Measurements from ENCODE around the gene MPP2.
"Not testable (repeated sequence)": the region's sequence is repeated elsewhere in the genome, so short reads cannot be mapped to it uniquely, and the experiment has no call there.

MPP2 gene

DNA sequence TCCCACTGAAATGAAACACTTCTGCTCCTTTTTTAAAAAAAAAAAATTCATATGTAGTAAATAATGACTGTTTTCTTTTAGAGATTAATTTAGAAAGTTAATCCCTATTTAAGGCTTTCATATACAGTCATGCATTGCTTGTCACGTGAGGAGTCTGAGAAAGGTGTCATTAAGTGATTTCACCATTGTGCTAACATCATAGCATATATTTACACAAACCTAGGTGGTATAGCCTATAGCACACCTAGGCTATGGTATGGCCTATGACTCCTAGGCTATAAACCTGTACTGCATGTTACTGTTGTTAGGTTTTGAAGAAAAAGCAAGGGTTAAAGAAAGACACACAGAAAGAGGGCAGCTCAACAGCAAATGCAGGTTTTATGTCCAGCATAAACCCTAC, 21.3 kb upstream of the MPP2 start:
- no peak for DNase-seq

DNA sequence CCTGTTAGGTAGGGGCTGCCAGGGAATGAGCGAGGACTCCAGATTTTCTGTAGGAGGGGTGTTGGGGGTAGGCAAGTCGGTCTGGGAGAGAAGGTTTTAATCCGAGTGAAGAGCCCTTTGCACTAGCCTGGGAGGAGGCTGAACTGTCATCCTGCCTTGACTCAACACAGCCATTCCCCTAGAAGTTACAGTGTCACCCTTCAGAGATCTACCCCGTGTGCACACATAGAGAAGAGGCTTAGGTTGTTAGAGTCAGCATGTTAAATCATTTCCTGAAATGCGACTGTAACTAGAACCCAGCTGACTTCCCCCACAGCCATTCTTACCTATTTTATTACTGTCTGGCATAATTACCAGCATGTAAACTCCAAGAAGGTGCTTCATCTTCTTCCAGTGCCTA, 20.6 kb upstream of the MPP2 start:
- DNase-seq: not testable (repeated sequence)

DNA sequence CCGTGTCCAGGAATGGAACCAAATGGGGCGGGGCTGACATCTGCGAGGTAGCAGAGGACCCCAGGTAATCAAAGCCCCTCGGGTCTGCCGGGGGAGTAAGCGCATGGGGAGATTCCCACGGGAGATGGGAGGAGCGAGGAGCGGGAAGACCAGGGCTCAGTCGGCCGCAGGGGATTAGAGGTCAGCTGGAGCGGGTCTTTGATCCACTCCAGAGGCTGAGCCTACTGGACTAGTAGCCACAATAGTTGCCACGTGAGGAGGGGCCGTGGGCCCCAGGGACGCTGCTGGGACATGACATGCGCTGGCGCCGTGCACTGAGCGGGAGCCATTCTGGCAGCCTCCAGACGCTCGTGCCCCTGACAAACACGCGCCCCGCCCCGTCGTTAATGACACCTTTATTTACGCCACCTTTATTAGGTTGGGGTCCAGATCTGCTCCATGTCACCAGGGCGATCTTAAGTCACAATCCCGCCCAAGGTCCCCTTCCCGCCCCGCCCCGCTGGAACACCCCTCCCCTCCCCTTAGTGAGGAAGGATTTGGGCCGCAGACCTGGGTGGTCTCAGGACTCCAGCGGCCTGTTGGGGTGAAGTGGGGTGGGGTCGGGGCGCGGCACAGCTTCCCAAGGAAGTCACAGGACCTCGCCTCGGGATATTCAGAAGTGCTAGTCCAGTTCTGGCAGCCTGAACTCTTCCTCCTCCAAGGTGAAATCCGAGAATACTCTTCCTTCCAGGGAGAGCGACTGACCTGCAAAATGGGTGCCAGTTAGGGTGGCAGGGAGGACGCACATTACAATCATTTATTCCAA, 19.9 kb upstream of the MPP2 start:
- DNase-seq: peak in 1 of 2 donors; percentile 45

DNA sequence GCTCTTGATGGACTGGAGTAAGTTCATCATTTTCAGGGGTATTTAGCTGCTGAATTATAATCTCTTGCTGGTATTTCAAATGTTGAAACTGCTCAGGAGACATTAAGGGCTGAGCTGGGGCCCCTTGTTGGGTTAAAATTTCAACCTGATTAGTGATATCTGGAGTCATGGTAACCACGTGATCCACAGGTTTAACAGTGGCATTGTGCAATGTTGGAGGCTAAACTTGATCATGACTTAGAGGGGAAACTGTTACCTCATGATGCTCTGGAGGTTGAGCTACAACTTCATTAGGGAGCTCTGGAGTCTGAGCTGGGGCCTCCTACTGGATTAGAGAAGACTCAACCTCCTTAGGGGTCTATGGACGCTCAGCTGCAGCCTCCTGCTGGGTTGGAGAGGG, 17.2 kb upstream of the MPP2 start:
- no peak for DNase-seq

DNA sequence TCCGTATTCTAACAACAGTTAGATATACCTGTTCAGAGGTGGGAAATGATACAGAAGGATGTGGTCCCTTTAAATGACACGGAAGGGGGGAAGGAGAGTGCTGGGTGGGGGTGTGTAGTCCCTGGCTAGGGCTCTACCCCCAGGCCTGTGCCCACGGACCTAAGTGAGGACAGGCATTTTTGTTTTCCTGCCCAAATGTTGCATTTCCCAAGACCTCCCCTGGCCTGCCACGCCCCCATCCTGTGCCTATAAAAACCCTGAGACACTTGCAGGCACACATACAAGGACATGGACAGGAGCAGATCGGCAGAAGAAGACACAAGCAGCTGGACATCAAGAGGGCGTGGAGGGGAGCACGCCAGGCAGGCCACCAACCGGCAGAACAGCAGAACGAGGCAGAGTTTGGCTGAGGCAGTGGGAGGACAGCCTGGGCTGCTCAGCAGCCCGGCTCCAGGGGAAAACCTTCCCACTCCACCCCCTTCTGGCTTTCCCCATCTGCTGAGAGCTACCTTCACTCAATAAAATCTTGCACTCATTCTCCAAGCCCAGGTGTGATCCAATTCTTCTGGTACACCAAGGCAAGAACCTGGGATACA, 13.3 kb upstream of the MPP2 start:
- DNase-seq: no peak

DNA sequence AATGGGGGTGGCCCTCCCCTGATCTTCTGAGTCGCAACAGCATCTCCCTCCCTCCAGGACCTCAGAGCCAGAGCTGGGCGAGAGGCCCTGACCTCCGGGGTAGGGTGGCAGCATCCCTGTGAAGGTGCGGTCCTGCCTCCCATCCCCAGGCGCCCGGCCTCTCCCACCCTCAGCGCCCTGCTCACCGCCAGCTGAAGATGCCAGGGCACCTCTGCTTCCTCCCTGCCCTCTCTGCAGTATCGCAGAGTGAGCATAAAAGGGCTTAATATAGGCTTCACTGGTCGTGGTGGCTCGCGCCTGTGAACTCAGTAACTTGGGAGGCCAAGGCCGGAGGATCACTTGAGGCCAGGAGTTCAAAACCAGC, 10.7 kb upstream of the MPP2 start:
- DNase-seq: no peak

DNA sequence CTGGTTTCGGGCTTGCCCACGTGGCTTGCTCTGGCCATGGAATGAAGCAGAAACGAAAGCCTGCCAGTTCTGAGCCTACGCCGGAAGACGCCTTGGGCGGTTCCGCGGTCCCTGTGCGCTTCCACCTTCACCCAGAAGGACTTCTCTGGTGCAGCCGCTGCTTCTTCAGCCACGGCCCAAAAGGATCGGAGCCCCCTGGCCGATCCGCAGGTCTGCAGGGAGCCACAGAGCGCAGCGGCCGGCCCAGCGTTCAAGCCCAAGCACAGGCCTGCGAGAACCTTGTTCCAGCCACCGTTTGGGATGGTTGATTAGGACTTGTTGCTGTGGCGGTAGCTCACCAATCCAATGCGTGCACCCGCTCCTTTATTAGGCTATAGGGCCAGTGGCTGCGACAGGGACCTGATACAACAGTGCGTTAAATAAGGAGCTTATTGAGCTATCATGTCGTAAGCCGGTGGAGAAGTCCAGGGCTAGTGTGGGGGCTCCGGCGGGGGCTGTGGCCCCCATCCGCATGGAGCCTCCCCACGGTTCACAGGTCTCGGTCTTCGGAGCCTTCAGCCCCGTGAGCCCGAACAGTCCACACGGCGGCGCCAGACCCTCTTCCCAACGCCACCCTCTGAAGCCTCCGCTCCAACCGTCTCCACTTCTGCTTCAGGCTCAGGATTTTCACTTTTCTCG, 10.2 kb upstream of the MPP2 start:
- DNase-seq: peak; percentile 46 to 66

DNA sequence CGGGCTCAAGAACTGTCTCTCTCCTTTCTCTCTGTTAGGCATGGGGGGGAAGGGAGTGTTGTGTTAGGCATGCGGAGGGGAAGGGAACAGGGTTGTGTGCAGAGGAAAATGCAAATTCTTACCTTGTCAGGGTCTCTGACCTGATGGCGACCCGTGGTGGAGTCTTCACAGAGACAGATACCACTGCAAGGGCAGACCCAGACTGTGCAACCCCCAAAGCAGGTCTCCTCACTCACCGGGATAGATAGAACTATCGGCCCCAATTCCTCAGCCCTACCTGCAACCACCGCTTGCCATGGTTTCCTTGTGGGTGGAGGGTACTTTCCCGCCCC, 9.6 kb upstream of the MPP2 start:
- no peak for DNase-seq

DNA sequence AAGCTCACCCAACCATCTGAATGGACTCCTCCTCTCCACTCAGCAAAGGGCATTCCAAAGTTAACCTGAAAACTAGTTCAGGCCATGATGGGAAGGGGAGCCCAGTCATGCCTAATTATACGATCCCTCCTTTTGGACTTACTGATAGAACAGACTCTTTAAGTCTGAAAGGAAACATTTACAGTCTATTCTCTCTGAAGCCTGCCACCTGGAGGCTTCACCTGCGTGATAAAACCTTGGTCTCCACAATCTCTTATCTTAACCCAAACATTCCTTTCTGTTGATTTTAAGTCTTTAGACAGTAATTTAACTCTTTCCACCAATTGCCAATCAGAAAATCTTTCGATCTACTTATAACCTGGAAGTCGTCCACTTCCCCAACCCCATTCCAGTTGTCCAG, 9.0 kb upstream of the MPP2 start:
- DNase-seq: no peak

DNA sequence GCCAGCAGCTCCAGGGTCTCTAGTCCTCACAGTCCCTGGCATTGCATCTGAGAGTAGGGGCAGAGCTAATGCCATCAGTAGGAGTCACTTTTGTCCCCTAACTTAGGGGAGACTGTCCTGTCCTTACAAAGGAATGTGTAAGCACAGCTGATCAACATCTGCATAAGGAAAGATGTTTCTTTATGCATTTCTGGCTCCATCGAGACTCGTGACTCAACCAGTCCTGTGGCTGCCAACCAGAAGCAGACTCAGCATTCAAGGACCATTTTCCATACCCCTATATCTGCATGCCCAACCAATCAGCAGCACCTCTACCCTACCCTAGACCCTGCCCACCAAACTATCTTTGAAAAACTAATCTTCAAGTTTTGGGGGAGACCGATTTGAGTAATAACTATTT, 8.2 kb upstream of the MPP2 start:
- no peak for DNase-seq

DNA sequence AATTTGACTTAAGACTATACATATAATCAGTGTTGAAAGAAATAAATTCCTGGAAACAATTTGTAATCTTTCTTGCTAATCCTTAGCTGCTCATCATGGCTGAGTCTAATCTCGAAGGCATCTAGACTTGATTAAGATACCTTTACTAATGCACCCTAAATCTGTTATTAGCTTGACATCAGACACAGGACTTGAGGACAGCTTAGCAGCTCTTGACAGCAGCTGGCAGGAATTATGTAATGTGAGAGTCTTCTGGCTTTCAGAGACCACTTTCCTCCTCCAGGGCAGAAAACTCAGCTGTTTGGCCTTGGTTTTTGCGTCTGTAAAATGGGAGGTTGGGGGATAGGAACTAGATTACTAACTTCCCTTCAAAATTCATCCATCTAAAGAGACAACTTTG, 7.1 kb upstream of the MPP2 start:
- no peak for DNase-seq

DNA sequence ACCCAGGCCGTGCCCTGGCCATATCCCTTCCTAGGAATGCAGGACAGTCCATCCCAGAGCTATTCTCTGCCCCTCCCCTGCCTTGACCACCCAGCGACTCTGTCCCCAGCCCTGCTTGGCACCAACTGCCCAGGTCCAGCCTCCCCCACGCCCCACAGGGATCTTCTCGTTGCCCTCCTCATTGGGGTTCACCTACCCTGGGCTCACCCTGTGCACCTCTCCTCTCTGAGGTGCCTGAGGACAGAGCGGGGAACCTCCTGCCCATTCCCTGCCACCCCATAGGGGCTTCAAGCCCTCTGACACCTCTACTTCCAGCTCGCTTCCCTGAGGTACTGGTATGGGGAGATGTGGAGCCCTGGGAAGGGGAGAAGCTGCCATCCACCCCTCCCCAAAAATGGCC, 6.2 kb upstream of the MPP2 start:
- DNase-seq: no peak

DNA sequence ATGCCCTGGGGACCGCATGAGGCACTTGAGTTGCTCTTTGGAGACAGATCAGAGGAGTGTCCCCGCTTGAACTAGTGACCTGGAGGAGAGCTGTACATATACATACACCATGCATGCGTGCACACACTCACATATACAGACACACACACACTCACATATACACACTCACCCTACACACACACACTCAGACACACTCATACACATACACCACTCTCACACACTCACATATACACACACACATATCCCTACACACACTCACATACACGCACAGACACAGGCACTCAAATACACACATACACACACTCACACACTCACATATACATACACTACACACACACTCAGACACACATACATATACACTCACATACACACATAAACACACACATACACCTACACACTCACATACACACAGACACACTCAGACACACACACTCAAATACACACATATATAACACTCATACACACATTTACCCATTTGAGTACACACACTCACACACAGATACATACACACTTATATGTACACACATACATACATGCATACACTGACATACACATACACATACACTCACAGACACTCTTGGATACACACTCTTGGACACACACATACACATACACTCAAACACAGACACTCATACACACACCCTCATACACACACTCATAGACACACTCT, 5.4 kb upstream of the MPP2 start:
- DNase-seq: no peak

DNA sequence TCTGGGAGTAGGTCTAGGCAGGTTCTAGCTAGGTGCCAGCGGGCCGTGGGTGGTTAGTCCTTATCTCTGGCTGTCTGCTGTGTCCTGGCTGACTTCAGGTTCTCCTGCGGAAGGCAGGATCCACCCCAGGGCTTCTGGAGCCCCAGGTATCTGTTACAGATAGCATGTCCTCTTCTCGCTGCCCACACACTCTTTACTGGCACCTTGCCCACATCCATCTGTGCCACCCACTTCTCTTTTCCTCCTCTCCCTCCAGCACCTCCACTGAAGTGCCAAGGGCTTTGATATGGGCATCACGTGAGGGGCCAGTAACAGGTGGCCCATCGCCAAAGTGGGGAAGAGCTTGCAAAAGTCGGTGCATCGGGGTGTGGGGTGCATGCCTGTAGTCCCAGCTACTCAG, 4.6 kb upstream of the MPP2 start:
- no peak for DNase-seq

DNA sequence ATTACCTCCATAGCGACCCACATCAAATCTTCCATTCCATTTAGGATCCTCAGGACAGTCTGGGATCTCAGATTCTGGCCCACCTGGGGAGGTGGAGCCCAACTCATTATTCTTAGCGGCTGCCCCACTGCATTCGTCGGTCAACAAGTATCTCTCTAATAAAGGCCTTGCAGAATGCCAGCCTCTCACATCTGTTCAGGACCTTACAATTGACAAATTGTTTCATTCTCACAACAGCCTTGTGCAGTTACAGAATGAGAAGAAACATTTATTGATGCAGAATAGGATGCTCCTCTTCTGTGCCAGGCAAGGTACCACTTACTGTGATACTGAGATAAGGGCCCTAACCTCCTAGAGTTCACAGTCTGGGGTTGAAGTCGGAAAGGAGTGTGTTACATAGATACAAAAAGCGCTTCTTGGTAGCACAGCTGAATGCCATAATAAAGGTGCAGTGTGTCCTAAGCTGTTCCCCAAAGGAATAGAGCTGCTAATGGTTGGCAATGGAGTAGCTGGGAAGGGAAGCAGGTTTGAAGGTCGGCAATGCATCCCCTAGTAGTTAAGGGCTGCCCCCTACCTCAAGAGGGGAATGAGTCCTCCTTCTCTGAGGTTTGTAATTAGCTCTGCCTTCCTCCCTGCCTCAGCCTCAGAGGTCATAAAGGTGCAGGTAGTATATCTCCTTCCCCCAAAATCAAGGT, 2.3 kb upstream of the MPP2 start:
- DNase-seq: no peak

DNA sequence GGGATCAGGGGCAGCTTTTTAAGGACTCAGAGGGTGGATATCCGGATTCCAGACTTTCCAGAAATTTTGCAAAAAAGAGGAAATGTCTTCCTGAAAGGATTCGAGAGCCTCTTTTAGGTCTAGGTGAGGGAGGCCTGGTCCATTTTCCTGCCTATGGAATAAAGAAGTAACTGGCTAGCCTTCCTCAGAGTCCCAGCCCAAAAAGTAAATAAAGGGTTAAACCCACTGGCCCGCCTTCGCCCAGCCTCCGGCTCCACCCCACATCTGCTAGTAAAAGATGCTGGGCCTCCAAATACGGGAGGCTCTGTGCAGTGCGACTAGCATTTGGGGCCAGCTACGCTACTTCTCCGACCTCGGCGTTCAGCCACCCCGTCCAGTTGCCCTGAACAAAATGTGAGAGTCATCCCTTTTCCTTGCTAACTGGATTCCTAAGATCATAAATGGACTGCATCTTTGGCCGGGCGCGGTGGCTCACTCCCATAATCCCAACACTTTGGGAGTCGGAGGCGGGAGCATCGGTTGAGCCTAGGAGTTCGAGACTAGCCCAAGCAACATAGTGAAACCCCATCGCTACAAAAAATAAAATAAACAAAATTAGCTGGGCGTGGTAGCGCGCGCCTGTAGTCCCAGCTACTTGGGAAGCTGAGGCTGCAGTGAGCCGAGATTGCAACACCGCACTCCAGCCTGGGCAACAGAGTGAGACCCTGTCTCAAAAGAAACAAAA, 824 bp upstream of the MPP2 start:
- DNase-seq: peak; percentile 62 to 63

DNA sequence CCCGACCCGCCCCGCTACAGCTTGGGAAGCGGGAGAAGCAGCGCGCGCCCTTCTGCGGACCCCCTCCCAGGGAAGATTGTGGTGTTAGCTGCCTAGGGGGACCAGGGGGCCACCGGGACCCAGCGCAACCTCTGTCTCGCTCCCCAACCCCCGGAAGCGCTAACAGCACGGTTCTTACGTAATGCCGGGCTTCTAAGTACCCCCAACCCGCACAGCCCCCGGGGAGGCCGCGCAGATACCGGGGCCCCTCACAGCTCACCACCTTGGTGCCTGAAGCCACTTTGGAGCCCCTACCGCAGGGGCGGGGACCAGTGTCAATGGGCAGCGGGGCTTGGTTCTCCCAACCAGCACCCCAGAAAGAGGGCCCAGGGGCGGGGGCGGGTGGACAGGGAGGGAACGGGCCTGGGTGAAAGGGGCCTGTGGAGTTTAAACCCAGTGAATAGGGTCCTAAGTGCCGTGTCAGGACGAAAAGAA, 348 bp downstream of the MPP2 start:
- DNase-seq: no peak

DNA sequence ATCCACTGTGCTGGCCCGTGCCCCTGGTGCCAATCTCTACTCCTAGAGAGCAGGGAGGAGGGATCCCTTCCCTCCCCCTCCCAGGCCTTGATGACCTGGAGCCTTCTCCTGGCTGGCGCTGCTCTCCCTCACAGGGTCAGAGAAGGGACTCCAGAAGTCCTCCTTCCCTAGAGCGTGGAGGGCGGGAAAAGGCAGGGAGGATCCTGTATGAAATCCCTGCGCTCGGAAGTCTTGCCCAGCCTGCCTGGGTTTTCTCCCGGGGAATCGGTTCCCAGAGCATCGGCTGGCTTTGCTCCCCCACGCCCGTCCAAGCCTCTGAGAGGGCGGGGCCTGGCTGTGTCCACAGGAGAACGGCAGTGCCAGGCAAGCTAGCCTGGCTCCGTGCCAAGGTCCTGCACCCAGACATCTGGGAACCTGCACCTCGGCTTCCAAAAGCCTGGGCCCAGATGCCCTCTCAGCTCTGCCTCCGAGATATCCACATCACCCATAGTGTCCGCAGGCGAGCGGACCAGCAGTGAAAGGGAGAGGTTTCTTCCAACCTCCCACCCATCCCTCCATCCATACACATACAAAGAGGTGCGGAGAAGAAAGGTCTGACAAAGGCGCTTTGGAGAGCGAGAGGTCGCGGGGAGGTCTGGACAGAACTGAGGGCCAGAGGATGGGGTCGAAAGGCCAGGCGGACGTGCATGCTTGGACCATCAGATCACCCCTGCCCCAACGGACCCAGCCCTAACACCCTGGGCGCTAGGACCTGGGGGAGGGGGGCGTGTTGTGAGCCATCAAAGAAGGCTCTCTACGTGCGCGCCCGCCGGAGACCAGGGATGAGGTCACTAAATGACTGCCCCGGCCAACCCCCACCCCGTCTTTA, 1.1 kb downstream of the MPP2 start:
- peak; percentile 34 for DNase-seq

DNA sequence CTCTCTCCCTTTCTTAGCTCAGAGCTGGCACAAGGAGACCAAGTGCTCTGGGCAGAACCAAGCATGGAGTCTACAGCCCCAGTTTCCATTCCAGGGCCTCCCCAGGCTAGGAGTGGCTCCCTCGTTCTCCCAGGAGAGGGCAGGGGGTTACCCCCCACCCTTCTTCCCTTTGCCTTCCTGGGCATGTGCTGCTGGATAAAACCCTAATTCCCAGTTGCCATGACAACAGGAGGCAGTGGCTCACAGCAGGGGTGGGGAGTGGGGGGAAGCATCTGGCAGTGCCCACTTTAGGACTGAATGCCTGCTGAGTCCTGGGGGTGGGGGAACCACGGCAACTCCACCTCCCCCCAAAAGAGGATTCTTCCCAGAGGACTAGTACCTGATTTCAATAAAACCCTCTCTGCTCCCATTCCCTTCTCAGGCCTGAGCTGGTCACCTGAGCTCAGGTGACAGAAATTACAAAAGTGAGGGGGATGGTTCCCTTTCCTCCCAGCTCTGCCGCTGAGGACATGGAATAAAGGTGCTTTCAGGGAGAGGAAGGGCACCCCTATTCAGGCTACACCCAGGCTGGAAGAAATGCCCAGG, 1.8 kb downstream of the MPP2 start:
- DNase-seq: no peak

DNA sequence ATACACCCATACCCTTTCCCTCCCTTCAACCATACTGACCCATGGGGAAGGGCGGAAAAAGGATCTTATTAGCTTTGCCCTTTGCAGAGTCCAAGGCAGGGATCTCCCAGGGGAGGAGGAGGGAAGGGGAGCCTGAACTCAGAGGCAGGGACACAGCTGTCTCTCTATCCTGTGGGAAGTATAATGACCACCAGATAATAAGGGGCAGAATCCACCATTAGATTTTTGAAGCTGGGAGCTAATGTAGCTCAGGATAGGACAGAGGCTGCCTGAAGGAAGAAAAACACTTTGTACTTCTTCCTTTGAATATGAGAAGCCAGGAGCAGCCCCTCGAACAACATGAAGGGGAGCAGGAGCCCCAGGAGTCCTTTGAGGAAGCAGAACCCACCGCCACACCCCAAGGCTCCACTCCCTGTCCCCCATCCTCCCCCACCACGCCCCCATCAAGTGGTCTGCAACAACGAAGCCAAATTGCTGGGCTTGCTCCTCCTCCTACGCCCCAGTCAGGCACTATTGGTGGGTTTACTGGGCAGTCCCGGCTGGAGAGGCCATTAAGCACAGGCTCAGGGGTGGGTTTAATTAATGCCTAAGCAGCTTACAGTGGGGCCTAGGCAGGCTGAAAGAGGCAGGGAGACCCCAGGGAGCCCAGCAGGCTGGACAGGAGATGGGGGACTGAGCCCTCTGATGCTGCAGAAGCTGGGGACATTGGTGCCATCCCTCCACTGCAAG, 5.3 kb downstream of the MPP2 start:
- no peak for DNase-seq

Measured in stimulated activated CD4-positive, alpha-beta T cell treated with anti-CD3 and anti-CD28 coated beads, Interleukin-2, amount 100 ng/mL, for 24 hours (primary cell).